Hypothalamus (tissue), 51 donors: Measurements from ENCODE around the gene MET.

Source experiments
- DNase-seq, 51 donors: peaks; one replicate each; lab custom pipeline; 2025; lab: John Stamatoyannopoulos, UW

The MET gene

DNA sequence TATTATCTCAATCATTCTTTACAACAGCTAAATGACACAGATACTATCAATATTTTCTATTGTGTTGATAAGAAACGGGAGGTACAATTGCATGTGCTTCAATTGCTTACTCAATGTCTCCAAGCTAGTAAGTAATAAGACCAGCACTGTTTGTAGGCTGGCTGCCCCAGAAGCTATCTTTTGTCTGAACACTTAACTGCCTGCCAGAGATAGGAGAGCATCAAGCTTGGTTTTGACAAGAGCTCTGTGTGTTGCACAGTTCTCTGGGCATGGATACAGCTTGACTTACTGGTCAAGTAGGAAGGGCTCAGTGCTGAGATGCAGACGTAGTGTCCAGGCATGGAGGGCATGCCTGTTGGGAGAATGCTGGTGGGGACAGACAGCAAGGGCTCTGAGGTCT lies 164.1 kb downstream of the MET start:
- DNase-seq = no peak

DNA sequence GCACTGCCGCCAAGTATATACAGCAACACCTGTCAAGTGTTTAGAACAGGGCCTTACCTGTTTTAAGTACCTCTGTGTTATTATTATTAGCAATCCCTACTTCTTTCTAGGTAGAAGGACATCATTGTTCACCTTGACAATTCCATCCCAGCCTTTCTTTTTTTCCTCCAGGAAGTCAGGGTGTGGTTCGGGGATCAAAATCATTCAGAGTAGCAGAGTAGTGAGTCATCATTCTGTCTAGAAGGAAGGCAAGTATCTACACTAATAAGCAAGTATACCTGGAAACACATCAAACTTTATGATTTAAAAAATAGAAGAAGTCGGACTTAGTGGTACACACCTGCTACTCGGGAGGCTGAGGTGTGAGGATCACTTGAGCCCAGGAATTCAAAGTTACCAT lies 164.9 kb downstream of the MET start:
- no peak for DNase-seq

DNA sequence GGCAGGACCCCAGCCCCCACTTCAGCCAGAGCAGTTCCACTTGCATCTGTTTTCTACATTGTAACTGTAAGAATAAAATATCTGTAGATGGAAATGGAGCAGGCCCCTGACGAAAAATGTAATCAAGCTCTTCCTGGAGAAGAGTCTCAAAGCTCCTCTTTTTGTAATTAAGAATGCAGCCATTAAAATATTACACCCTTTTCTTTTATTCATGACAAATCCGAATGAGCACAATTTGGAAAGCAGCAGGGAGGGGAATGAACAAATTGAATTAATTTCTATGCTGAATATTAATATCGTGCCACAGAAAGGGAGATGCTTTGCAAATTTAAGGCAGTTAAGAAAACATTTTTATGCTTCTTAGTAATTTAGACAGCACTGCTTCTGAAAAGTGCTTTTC lies 165.6 kb downstream of the MET start:
- no peak for DNase-seq

- no peak for DNase-seq
These were observed 168.3 kb downstream of the MET start for GRCh38 chr7:116840256-116840655.

- no peak for DNase-seq
These were observed 170.4 kb downstream of the MET start for GRCh38 chr7:116842371-116842770.

GRCh38 chr7:116843378-116843777 lies 171.4 kb downstream of the MET start:
- DNase-seq = no peak
